Panc1 (cell line): ENCODE measurements around the gene GAS7.

Experiments used
- POLR2AphosphoS5 ChIP-seq: IDR thresholded peaks from 2 replicates; pipeline ENCODE4 v1.6.1; 2012; ENCODE audit warnings: mild to moderate bottlenecking, low read depth, low read length, moderate library complexity
- TF ChIP-seq, protein P1 (sequence below): fragments of 450-650 bp; IDR thresholded peaks from 2 replicates; pipeline ENCODE4 v1.5.1; 2017; ENCODE audit warnings: mild to moderate bottlenecking

- TF ChIP-seq, protein P1, sequence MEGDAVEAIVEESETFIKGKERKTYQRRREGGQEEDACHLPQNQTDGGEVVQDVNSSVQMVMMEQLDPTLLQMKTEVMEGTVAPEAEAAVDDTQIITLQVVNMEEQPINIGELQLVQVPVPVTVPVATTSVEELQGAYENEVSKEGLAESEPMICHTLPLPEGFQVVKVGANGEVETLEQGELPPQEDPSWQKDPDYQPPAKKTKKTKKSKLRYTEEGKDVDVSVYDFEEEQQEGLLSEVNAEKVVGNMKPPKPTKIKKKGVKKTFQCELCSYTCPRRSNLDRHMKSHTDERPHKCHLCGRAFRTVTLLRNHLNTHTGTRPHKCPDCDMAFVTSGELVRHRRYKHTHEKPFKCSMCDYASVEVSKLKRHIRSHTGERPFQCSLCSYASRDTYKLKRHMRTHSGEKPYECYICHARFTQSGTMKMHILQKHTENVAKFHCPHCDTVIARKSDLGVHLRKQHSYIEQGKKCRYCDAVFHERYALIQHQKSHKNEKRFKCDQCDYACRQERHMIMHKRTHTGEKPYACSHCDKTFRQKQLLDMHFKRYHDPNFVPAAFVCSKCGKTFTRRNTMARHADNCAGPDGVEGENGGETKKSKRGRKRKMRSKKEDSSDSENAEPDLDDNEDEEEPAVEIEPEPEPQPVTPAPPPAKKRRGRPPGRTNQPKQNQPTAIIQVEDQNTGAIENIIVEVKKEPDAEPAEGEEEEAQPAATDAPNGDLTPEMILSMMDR = no peak
- no peak for TF ChIP-seq POLR2AphosphoS5
Observed at GRCh38 chr17:9986754-9987382, 211.5 kb downstream of the GAS7 start.
